Activated CD4-positive, alpha-beta T cell treated with anti-CD3 and anti-CD28 coated beads, Interleukin-2, amount 50 U/mL, for 24 hours (primary cell): ENCODE results near the gene SPG11.

Experiments
- DNase-seq, 2 donors: peaks; one replicate each; pipeline ENCODE4 v3.0.0-alpha.2; 2020; ENCODE audit warnings: low read depth in 1 of 2, low spot score in 1 of 2

Gene SPG11

DNA sequence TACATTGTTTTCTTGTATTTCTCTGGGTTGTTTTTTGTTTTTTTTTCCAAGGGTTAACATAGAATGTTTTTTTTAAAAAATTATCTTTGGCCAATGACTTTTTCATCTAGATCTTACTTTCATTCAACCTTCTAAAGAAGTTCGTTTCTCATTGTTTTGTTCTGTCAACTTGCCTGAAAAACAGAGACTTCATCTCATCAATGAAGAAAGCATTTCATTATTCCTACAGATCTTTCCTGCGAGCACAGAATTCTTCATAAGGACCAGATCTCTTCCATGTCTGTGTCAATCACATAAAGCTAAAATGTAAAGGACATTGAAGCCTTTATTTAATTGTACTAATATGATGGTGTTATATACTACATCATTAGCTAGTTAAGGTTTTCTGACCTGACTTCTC is 136.2 kb downstream of the SPG11 start:
- no peak for DNase-seq

DNA sequence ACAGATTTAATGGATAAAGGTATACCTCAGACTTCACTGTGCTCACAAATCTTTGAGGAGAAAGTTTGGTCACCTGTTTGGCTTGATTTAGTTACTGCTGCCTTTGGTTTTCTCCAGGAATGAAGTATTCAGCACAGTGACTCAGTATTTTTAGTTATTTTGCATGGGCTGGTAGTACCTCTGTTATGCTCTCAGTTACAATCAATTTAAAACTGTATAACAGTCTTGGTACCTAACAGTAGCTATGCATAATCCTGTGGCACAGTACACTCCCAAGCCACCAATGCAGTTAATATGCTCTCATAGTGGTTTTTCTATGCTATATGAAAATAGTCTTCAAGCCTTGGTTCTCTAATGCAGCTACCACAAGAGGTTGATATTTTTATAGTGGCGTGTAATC is 138.4 kb downstream of the SPG11 start:
- DNase-seq = no peak

DNA sequence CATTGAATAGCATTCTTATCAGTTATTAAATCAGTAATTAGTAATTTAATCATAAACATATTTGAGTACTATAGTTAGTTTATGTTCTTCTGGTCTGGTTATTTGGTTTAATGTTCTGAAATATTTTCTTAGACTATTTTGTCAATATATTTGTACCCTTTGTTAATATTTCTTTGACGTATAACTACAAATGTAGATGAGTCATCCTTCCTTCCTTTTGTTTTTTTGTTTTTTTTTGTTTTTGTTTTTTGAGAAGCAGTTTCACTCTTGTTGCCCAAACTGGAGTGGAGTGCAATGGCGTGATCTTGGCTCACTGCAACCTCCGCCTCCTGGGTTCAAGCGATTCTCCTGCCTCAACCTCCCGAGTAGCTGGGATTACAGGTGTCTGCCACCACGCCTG is 143.9 kb downstream of the SPG11 start:
- DNase-seq = no peak

DNA sequence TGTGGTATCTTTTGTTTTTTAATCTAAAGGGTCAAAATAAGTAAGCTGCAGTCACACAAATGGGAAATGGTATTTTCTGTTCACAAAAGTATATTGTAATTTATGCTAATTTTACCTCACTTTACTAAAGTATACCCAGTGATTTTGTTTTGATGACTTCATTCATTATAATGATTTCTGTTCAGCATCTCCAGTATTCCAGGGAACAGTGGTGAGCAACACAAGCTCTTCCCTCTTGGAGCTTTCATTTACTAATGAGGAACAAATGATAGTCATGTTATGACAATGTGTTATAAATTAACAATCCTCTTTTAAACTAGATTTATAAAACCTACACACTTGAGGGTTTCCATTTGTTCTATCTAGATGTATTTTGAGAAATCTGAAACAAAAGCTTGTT is 147.0 kb downstream of the SPG11 start:
- no peak for DNase-seq
